Activated CD8-positive, alpha-beta T cell treated with anti-CD3 and anti-CD28 coated beads for 36 hours (primary cell): Measurements from ENCODE around the gene IKZF1. TPM values are rescaled to one million over a fixed set of nuclear protein-coding genes. Genes with fewer than 3 reads are reported as not detected.

Source experiments
- ATAC-seq: fragments of 200-7000 bp; cut with Tn5 transposase; one replicate; pipeline ENCODE4 v1.10.0; 2021; ENCODE audit warnings: mild to moderate bottlenecking, moderate library complexity
- CTCF ChIA-PET: fragments of 350-600 bp; sonication (Branson Sonifier 250); formaldehyde crosslinking; loops from one replicate; lab custom pipeline; 2021; ENCODE audit warnings: antibody characterized with exemption; lab: Charles Lee
- POLR2A ChIA-PET: fragments of 350-600 bp; sonication (Branson Sonifier 250); formaldehyde crosslinking; loops from one replicate; lab custom pipeline; 2021; ENCODE audit warnings: antibody characterized with exemption; lab: Charles Lee
- DNase-seq: peaks from one replicate; pipeline ENCODE4 v3.0.0-alpha.2; 2020
- H3K27ac Mint-ChIP-seq: one replicate; pipeline ENCODE4 v1.8.0; 2021; ENCODE audit warnings: mild to moderate bottlenecking, mixed read lengths
- H3K27me3 Mint-ChIP-seq: one replicate; pipeline ENCODE4 v1.8.0; 2021; ENCODE audit warnings: mixed read lengths
- H3K36me3 Mint-ChIP-seq: one replicate; pipeline ENCODE4 v1.8.0; 2021; ENCODE audit warnings: low read depth, mixed read lengths
- H3K4me1 Mint-ChIP-seq: one replicate; pipeline ENCODE4 v1.8.0; 2021; ENCODE audit warnings: low read depth, mixed read lengths
- H3K4me3 Mint-ChIP-seq: one replicate; pipeline ENCODE4 v1.8.0; 2021; ENCODE audit warnings: mild to moderate bottlenecking, moderate library complexity, mixed read lengths
- H3K9me3 Mint-ChIP-seq: one replicate; pipeline ENCODE4 v1.8.0; 2021; ENCODE audit warnings: mixed read lengths
- intact Hi-C: fragments of 100-400 bp; cut with micrococcal nuclease; formaldehyde crosslinking; loops from one replicate; pipeline ENCODE4 v1.10.0; 2022
- total RNA-seq, 2 experiments: library from RNA; stranded (reverse); gene quantifications; one replicate each; pipeline ENCODE4 v1.2.3, GENCODE V29; 2021
- TF ChIP-seq, protein P1 (sequence below): fragments of 200-600 bp; IDR thresholded peaks from one replicate; pipeline ENCODE4 v1.8.0; 2022; ENCODE audit warnings: antibody characterized with exemption, mild to moderate bottlenecking

IKZF1 gene
- total RNA-seq, 2 experiments from 2014 or later = 277 to 295 TPM

DNA sequence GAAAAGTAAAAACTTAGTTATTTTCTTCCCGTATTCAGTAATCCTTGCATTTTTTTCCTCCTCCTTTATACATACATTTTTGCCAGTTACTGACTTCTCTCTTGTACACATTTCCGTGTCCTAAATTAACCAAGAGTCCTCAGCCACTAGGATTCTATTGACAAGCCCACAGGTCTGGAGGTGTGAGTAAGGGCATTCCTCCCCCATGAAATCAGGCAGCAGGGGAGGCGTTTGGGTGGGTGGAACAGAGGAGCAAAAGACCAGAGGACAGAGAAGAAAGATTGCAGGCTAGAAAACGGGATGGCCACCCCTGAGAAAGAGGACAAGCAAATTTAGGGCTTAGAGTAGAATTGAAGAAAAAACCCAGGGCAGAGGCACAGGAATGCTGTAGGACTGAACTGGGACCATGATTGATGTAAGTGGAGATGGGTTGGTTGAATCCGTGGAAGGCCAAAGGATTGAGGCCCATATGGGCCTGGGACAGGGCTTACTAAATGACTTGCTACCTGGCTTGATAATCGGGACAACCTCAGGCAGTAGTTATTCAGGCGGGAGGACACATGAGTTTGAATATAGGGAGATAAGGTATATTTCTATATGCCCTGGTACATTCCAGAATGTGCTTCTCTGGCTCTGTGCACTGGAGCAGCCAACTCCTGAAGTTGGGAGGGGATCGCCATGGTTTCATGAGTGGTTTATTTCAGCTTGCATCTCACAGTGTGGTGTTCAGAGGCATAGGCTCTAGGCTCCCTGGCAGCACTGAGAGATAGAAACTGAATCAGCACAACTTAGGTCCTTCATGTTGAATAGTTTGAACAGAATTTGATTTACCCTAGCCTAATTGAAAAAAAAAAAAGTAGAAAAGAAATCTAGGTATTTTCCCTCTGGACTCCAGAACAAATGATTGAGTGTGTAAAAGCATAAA is 28.0 kb downstream of the IKZF1 start:
- CTCF ChIA-PET = interaction anchor here (0.6 to 6.4 kb wide), 10 partner anchors 10 to 126 kb away, joined by 3 to 37 read pairs (median 4); no protein-coding TSS in a partner anchor
- ATAC-seq (no peak), DNase-seq (peak; percentile 28)
- POLR2A ChIA-PET = interaction anchor here (0.7 to 30.3 kb wide), 6 partner anchors 10 to 142 kb away, joined by 3 to 1646 read pairs (median 9); no protein-coding TSS in a partner anchor
- Mint-ChIP-seq H3K27ac (no peak overlapping the region), H3K4me1 (peaks cover 52% of the 10 kb centered on the region), H3K4me3 (no peak overlapping the region), H3K9me3 (no peaks in the 10 kb centered on the region), H3K27me3 (no peaks in the 10 kb centered on the region), H3K36me3 (peaks cover 59% of the 10 kb centered on the region)
- intact Hi-C loops = loop anchor here (5.0 kb wide), 1 partner anchor 35 kb away; no protein-coding TSS in a partner anchor
- TF ChIP-seq, protein P1, sequence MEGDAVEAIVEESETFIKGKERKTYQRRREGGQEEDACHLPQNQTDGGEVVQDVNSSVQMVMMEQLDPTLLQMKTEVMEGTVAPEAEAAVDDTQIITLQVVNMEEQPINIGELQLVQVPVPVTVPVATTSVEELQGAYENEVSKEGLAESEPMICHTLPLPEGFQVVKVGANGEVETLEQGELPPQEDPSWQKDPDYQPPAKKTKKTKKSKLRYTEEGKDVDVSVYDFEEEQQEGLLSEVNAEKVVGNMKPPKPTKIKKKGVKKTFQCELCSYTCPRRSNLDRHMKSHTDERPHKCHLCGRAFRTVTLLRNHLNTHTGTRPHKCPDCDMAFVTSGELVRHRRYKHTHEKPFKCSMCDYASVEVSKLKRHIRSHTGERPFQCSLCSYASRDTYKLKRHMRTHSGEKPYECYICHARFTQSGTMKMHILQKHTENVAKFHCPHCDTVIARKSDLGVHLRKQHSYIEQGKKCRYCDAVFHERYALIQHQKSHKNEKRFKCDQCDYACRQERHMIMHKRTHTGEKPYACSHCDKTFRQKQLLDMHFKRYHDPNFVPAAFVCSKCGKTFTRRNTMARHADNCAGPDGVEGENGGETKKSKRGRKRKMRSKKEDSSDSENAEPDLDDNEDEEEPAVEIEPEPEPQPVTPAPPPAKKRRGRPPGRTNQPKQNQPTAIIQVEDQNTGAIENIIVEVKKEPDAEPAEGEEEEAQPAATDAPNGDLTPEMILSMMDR = no peak

DNA sequence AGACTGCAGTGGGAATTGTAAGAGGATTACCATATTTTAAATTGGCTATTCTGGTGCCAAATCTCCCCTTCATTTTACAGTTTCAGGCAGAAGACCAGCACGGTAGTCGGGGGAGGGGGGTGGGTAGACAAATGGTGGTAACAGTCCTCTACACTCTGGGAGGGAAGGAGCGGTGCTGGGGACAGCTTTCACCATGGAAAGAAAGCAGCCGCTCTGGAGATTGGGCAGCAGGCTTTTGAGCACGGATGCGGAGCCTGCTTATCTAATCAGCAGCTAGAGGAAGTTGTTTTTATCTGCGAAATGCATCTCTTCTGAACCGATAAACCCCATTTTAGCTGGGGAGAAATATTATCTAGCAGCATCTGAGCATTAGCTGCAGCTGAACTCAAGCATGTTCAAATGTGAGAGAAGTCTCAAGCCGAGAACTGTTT is 28.7 kb downstream of the IKZF1 start:
- Mint-ChIP-seq H3K9me3 (no peaks in the 10 kb centered on the region), H3K27ac (no peak overlapping the region), H3K4me3 (no peak overlapping the region), H3K4me1 (peaks cover 44% of the 10 kb centered on the region), H3K27me3 (no peaks in the 10 kb centered on the region), H3K36me3 (peaks cover 59% of the 10 kb centered on the region)
- ATAC-seq (no peak), DNase-seq (peak; percentile 39)
- TF ChIP-seq, protein P1 = no peak
- POLR2A ChIA-PET = interaction anchor here (1.2 to 30.3 kb wide), 3 partner anchors 21 to 127 kb away, joined by 7 to 1646 read pairs (median 98); no protein-coding TSS in a partner anchor
- CTCF ChIA-PET = interaction anchor here (1.0 to 6.4 kb wide), 7 partner anchors 9 to 85 kb away, joined by 3 to 37 read pairs (median 4); no protein-coding TSS in a partner anchor
- intact Hi-C loops = loop anchor here (5.0 kb wide), 1 partner anchor 34 kb away; no protein-coding TSS in a partner anchor

DNA sequence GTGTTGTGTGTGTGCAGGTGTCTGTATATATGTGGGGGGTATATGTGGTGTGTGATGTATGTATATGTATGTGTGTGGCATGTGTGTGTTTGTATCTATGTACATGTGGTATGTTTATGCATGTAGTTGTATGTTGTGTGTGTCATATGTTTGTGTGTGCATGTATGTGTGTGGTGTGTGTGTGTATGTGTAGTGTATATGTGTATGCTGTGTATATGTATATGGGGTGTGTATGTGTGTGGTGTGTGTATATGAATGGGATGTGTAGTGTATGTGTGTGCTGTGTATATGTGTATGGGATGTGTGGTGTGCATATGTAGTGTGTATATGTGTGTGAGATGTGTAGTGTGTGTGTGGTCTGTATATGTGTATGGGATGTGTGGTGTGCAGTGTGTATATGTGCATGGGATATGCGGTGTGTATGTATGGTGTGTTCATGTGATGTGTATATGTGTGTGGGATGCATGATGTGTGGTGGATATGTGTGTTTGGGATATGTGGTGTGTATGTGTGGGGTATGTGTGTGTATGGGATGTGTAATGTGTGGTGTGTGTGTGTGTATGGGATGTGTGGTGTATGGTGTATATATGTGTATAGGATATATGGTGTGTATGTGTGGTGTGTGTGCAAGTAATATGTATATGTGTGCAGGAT is 30.0 kb downstream of the IKZF1 start:
- Mint-ChIP-seq H3K4me1 (peaks cover 36% of the 10 kb centered on the region), H3K36me3 (peaks cover 63% of the 10 kb centered on the region)
- CTCF ChIA-PET = interaction anchor here (1.0 to 6.4 kb wide), 4 partner anchors 12 to 84 kb away, joined by 3 to 37 read pairs (median 4); no protein-coding TSS in a partner anchor

DNA sequence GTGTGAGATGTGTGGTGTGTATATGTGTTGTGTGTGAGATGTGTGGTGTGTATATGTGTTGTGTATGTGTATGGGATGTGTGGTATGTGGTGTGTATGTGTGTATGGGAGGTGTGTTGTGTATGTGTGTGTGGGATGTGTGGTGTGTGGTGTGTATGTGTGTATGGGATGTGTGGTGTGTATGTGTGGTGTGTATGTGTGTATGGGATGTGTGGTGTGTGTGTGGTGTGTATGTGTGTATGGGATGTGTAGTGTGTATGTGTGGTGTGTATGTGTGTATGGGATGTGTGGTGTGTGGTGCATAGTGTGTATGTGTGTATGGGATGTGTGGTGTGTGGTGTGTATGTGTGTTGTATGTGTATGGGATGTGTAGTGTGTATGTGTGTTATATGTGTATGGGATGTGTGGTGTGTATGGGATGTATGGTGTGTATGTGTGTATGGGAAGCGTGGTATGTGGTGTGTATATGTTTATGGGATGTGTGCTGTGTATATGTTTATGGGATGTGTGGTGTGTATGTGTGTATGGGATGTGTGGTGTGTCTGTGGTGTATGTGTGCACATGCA is 30.8 kb downstream of the IKZF1 start:
- DNase-seq (no peak), ATAC-seq (no peak)
- H3K27ac Mint-ChIP-seq = no peak overlapping the region
- no peak overlapping the region for H3K4me3 Mint-ChIP-seq
- peaks cover 60% of the 10 kb centered on the region for H3K36me3 Mint-ChIP-seq
- POLR2A ChIA-PET = interaction anchor here (0.8 to 40.7 kb wide), 6 partner anchors 16 to 187 kb away, joined by 3 to 1646 read pairs (median 19); partner anchors contain the start of gene IKZF1
- TF ChIP-seq, protein P1 = no peak
- intact Hi-C loops = no loop called here
- peaks cover 27% of the 10 kb centered on the region for H3K4me1 Mint-ChIP-seq
- CTCF ChIA-PET = interaction anchor here (0.8 to 7.6 kb wide), 7 partner anchors 8 to 31 kb away, joined by 3 to 82 read pairs (median 4); no protein-coding TSS in a partner anchor
- no peaks in the 10 kb centered on the region for H3K27me3 Mint-ChIP-seq
- H3K9me3 Mint-ChIP-seq = no peaks in the 10 kb centered on the region

More for the DNA sequence above, 30.0 kb downstream of the IKZF1 start:
- TF ChIP-seq, protein P1 = no peak
- no peak for ATAC-seq
- intact Hi-C loops = loop anchor here (5.0 kb wide), 1 partner anchor 33 kb away; no protein-coding TSS in a partner anchor
- no peak for DNase-seq
- no peaks in the 10 kb centered on the region for H3K27me3 Mint-ChIP-seq
- H3K27ac Mint-ChIP-seq = no peak overlapping the region
- POLR2A ChIA-PET = interaction anchor here (5.1 to 30.3 kb wide), 2 partner anchors 21 to 22 kb away, joined by 98 to 1646 read pairs; no protein-coding TSS in a partner anchor
- H3K9me3 Mint-ChIP-seq = no peaks in the 10 kb centered on the region
- H3K4me3 Mint-ChIP-seq = no peak overlapping the region
